HepG2 (cell line): ENCODE results near the gene YIF1B. TPM values are rescaled to one million over a fixed set of nuclear protein-coding genes. Genes with fewer than 3 reads are reported as not detected.
"Not testable (repeated sequence)": the region's sequence is repeated elsewhere in the genome, so short reads cannot be mapped to it uniquely, and the experiment has no call there.

Source experiments
- ATAC-seq: fragments of 200-7000 bp; cut with Tn5 transposase; 3 replicates; pipeline ENCODE4 v1.9.1; 2020; ENCODE audit warnings: mild to moderate bottlenecking, moderate library complexity
- BruUV-seq: library from RNA; stranded (reverse); fragments of 400-500 nt; replicated peaks from 2 replicates; lab custom pipeline; 2021; lab: Mats Ljungman, UMichigan
- CTCF ChIA-PET: fragments of 300-600 bp; formaldehyde crosslinking; extraction: SDS; loops from one replicate; lab custom pipeline; 2021; ENCODE audit warnings: low total read pairs, inconsistent platforms, low intra/inter-chr PET ratio; lab: Yijun Ruan, JAX
- POLR2A ChIA-PET: fragments of 350-600 bp; sonication (Branson Sonifier 250); formaldehyde crosslinking; loops from one replicate; lab custom pipeline; 2020; ENCODE audit warnings: antibody characterized with exemption, inconsistent platforms; lab: Yijun Ruan, JAX
- DNase-seq: peaks from one replicate; pipeline ENCODE4 v3.0.0-alpha.2; 2015; ENCODE audit warnings: low spot score
- FAIRE-seq: peaks from 3 replicates; lab custom pipeline; 2011; peaks lifted over from hg19 to GRCh38; lab: Jason Lieb, UNC
- H2AFZ ChIP-seq: one replicate; pipeline ENCODE4 v1.6.1; 2011; ENCODE audit warnings: low read length, inconsistent platforms
- H3K27ac ChIP-seq: fragments of 300-600 bp; 3 replicates; pipeline ENCODE4 v1.8.0; 2011; ENCODE audit warnings: mixed run types, mild to moderate bottlenecking, mixed read lengths, low read length, inconsistent platforms; ENCODE audit not compliant: insufficient read depth; ENCODE audit errors: extremely low read length
- H3K27me3 ChIP-seq, 2 experiments: fragments of 200-600 bp in 1 of 2; 2 replicates in 1 of 2; 3 replicates in 1 of 2; pipeline versions ENCODE4 v1.6.0 to v1.8.0; 2011; ENCODE audit warnings: low read length in 2 of 2, mild to moderate bottlenecking in 2 of 2, moderate library complexity in 2 of 2, inconsistent platforms in 1 of 2; ENCODE audit not compliant: insufficient read depth in 2 of 2, control insufficient read depth in 1 of 2
- H3K36me3 ChIP-seq, 2 experiments: fragments of 200-600 bp in 1 of 2; replicated peaks in 1 of 2; 2 replicates in 1 of 2; 3 replicates in 1 of 2; pipeline versions ENCODE4 v1.5.1 to v1.8.0; 2011; ENCODE audit warnings: low read length in 2 of 2, inconsistent platforms in 1 of 2; ENCODE audit not compliant: insufficient read depth in 2 of 2, control insufficient read depth in 1 of 2
- H3K4me1 ChIP-seq: 2 replicates; pipeline ENCODE4 v1.5.1; 2012; ENCODE audit warnings: low read length, inconsistent platforms; ENCODE audit not compliant: insufficient read depth
- H3K4me2 ChIP-seq: 2 replicates; pipeline ENCODE4 v1.6.0; 2011; ENCODE audit warnings: low read depth, low read length, inconsistent platforms
- H3K4me3 ChIP-seq, 3 experiments: fragments of 200-600 bp in 1 of 3; sonication (generic), shearing (Covaris generic) in 1 of 3; replicated peaks in 1 of 3; 2 replicates each; pipeline ENCODE4 v1.5.1; 2011 to 2016; ENCODE audit warnings: low read length in 3 of 3, inconsistent platforms in 2 of 3, low read depth in 2 of 3, mild to moderate bottlenecking in 2 of 3, control low read depth in 1 of 3, mixed read lengths in 1 of 3; ENCODE audit not compliant: insufficient read depth in 1 of 3
- H3K79me2 ChIP-seq: one replicate; pipeline ENCODE4 v1.6.1; 2011; ENCODE audit warnings: low read length, inconsistent platforms; ENCODE audit not compliant: insufficient read depth
- H3K9ac ChIP-seq: 2 replicates; pipeline ENCODE4 v1.6.0; 2011; ENCODE audit warnings: mild to moderate bottlenecking, low read depth, low read length, inconsistent platforms; ENCODE audit not compliant: insufficient read depth
- H3K9me3 ChIP-seq: 2 replicates; pipeline ENCODE4 v1.5.1; 2012; ENCODE audit warnings: mild to moderate bottlenecking, low read length
- H4K20me1 ChIP-seq: 2 replicates; pipeline ENCODE4 v1.6.0; 2011; ENCODE audit warnings: inconsistent platforms, mild to moderate bottlenecking, low read length, moderate library complexity; ENCODE audit not compliant: insufficient read depth
- SP140L ChIP-seq: sonication (generic); formaldehyde crosslinking; IDR thresholded peaks from 2 replicates; pipeline ENCODE4 v1.4.0; 2020; ENCODE audit warnings: missing genetic modification reagents, borderline replicate concordance
- SRY ChIP-seq: sonication (generic); formaldehyde crosslinking; IDR thresholded peaks from 2 replicates; pipeline ENCODE4 v1.8.0; 2022; ENCODE audit warnings: mild to moderate bottlenecking, missing genetic modification reagents
- ZFAT ChIP-seq: sonication (generic); formaldehyde crosslinking; conservative IDR thresholded peaks from 2 replicates; pipeline ENCODE4 v1.8.1; 2023; ENCODE audit warnings: missing genetic modification reagents, inconsistent platforms
- ZFP90 ChIP-seq: sonication (generic); formaldehyde crosslinking; IDR thresholded peaks from 2 replicates; pipeline ENCODE4 v1.8.0; 2022; ENCODE audit warnings: missing genetic modification reagents, mild to moderate bottlenecking, inconsistent platforms, borderline replicate concordance
- ZNF468 ChIP-seq: sonication (generic); formaldehyde crosslinking; IDR thresholded peaks from 2 replicates; pipeline ENCODE4 v1.8.0; 2022; ENCODE audit warnings: mild to moderate bottlenecking, moderate library complexity, missing genetic modification reagents
- ZNF605 ChIP-seq: sonication (generic); formaldehyde crosslinking; IDR thresholded peaks from 2 replicates; pipeline ENCODE4 v1.8.0; 2022; ENCODE audit warnings: mild to moderate bottlenecking, missing genetic modification reagents
- ZNF724P ChIP-seq: sonication (generic); formaldehyde crosslinking; IDR thresholded peaks from 2 replicates; pipeline ENCODE4 v1.8.0; 2022; ENCODE audit warnings: missing genetic modification reagents, borderline replicate concordance
- ZNF781 ChIP-seq: sonication (generic); formaldehyde crosslinking; IDR thresholded peaks from 2 replicates; pipeline ENCODE4 v1.5.1; 2020; ENCODE audit warnings: borderline replicate concordance, mild to moderate bottlenecking, missing genetic modification reagents; ENCODE audit errors: not compliant biosample characterization
- WGBS: methylation state at CpG from one replicate; pipeline ENCODE4 v1.1.6; 2017; ENCODE audit warnings: low lambda C conversion rate; 5-methylcytosine and 5-hydroxymethylcytosine counted together
- in situ Hi-C: cut with HindIII; loops from 2 replicates; pipeline ENCODE4 v1.10.0; 2017; ENCODE audit warnings: low pct_unique_long_range_greater_than_20kb; ENCODE audit not compliant: extremely low pct_ligation_motif_present
- intact Hi-C: fragments of 100-400 bp; cut with micrococcal nuclease; formaldehyde crosslinking; loops from one replicate; pipeline ENCODE4 v1.10.0; 2022; ENCODE audit not compliant: unreplicated experiment
- polyA plus RNA-seq, 8 experiments: library from polyadenylated mRNA; depleted of rRNA in 3 of 8; stranded (reverse) in 7 of 8; unstranded in 1 of 8; fragments of >200 nt; fragmentation: Illumina TruSeq in 4 of 8; extraction: Trizol in 4 of 8; gene quantifications; 2 replicates each; pipeline versions ENCODE4 v1.2.1 to v1.2.3, GENCODE V29; 2011 to 2016; ENCODE audit warnings: low read depth in 4 of 8, missing spikeins in 1 of 8, mixed read lengths in 1 of 8; ENCODE audit not compliant: insufficient read depth in 1 of 8
- total RNA-seq, 5 experiments: library from RNA; depleted of rRNA; stranded (reverse); fragments of >200 nt; fragmentation: Illumina TruSeq; extraction: Trizol; gene quantifications; 2 replicates each; pipeline ENCODE4 v1.2.3, GENCODE V29; 2016; ENCODE audit warnings: low read depth in 1 of 5

YIF1B gene
- total and polyA plus RNA-seq, 2 of the 13 experiments (the other 11 are each of a cell fraction or from before 2014, with no cell fraction given): 41.4 to 85.2 TPM

GRCh38 chr19:38262585-38263268, 53.0 kb downstream of the YIF1B start:
- ChIA-PET CTCF (no interaction called here), POLR2A (no interaction called here)
- no peak overlapping the region for H3K4me2 ChIP-seq
- no peak for DNase-seq
- no peak overlapping the region for H3K4me3 ChIP-seq
- in situ Hi-C loops (no loop called here), intact Hi-C loops (no loop called here)
- H3K9ac ChIP-seq: no peak overlapping the region
- H3K4me1 ChIP-seq: peaks cover 49% of the 10 kb centered on the region
- H3K27ac ChIP-seq: no peak overlapping the region
- H4K20me1 ChIP-seq: no peaks in the 10 kb centered on the region
- TF ChIP-seq ZFP90 (CRISPR knock-in tag): no peak
- no peak for TF ChIP-seq ZNF605 (CRISPR knock-in tag)
- TF ChIP-seq ZNF781 (CRISPR knock-in tag): no peak
- no peak for TF ChIP-seq ZNF724P (CRISPR knock-in tag)
- TF ChIP-seq SRY: no peak
- TF ChIP-seq SP140L: no peak
- no peak for TF ChIP-seq ZNF468
- TF ChIP-seq ZFAT: no peak
- BruUV-seq: no TSS peak
- H3K9me3 ChIP-seq: no peaks in the 10 kb centered on the region
- no peaks in the 10 kb centered on the region for H3K36me3 ChIP-seq
- no peak overlapping the region for H2AFZ ChIP-seq
- no peak for ATAC-seq
- no peak for FAIRE-seq
- WGBS: 47% methylated on average over 7 of the region's 7 CpGs
- H3K79me2 ChIP-seq: no peaks in the 10 kb centered on the region
- peaks cover 0 to 3% of the 10 kb centered on the region in 2 experiments; a peak in 2 of 5 replicates for H3K27me3 ChIP-seq

GRCh38 chr19:38261942-38262341, 53.8 kb downstream of the YIF1B start:
- intact Hi-C loops, H4K20me1 ChIP-seq, DNase-seq, FAIRE-seq, H3K9ac ChIP-seq, H3K4me3 ChIP-seq, H3K79me2 ChIP-seq, BruUV-seq, H3K27ac ChIP-seq, H3K4me2 ChIP-seq, POLR2A ChIA-PET, H2AFZ ChIP-seq, in situ Hi-C loops, H3K36me3 ChIP-seq, H3K9me3 ChIP-seq, ATAC-seq, H3K27me3 ChIP-seq, CTCF ChIA-PET: not testable (repeated sequence)
- H3K4me1 ChIP-seq: peaks cover 41% of the 10 kb centered on the region
- WGBS: 39% methylated on average over 12 of the region's 12 CpGs
